Inflammatory macrophage treated with lipopolysaccharide for 1 hour (primary cell): ENCODE data around the gene DBR1.
A peak's percentile ranks its signal among the peaks of the same experiment; 100 is the strongest.
"Not testable (repeated sequence)": the region's sequence is repeated elsewhere in the genome, so short reads cannot be mapped to it uniquely, and the experiment has no call there.

ENCODE experiments used
- DNase-seq, 2 donors: peaks; one replicate each; pipeline ENCODE4 v3.0.0-alpha.2; 2020 to 2022

Gene DBR1

GRCh38 chr3:138186803-138187295 is 12.1 kb upstream of the DBR1 start:
- DNase-seq: peak; percentile 84 to 88

GRCh38 chr3:138186221-138186620 is 11.5 kb upstream of the DBR1 start:
- peak in 1 of 2 donors; percentile 6 for DNase-seq

- DNase-seq: no peak
Measured at GRCh38 chr3:138184994-138185393, 10.3 kb upstream of the DBR1 start.

- peak; percentile 19 to 35 for DNase-seq
Measured at GRCh38 chr3:138180375-138181029, 5.8 kb upstream of the DBR1 start.

DNA sequence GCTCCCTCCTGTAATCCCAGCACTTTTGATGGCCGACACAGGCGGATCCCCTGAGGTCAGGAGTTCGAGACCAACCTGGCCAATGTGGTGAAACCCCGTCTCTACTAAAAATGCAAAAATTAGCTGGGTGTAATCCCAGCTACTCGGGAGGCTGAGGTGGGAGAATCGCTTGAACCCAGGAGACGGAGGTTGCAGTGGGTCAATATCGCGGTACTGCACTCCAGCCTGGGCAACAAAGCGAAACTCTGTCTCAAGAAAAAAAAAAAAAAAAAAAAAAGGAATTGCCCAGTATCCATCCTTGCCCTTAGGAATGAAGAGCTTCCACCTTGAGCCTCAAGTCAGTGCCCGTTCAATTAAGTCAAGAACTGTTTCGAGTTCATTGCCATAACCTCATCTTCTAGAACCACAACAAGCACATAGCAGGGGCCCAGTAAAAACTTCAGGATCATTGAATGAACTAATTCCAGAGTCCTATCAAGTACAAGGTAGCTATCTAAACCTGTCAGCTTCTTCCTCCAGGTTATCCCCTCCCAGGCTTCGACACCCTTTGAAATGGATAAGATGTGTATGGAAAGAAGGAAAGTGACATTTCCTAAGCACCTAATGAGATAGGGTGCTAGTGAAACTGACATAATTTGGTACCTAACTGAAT is 826 bp downstream of the DBR1 start:
- DNase-seq: peak in 1 of 2 donors; percentile 12

DNA sequence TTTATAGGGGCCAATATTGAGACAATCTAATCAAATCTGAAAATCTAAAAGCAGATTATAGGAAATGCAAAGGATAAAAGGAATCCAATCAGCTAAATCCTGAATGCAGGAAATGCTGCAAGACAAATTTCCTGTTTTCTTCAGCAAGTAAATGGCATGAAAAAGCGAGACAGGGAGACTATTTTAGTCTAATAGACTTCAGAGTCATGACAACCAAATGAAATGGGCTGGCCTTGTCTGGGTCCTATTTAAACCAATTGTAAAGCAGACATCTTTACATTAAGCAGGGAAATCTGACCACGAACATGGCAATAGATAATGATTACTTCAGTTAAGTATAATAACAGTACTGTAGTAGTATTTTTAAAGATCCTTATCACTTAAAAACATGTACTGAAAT is 2.1 kb downstream of the DBR1 start:
- DNase-seq: no peak

GRCh38 chr3:138165061-138165460 is 9.7 kb downstream of the DBR1 start:
- DNase-seq: no peak

- no peak for DNase-seq
Measured at GRCh38 chr3:138157743-138158142, 17.0 kb downstream of the DBR1 start.

DNA sequence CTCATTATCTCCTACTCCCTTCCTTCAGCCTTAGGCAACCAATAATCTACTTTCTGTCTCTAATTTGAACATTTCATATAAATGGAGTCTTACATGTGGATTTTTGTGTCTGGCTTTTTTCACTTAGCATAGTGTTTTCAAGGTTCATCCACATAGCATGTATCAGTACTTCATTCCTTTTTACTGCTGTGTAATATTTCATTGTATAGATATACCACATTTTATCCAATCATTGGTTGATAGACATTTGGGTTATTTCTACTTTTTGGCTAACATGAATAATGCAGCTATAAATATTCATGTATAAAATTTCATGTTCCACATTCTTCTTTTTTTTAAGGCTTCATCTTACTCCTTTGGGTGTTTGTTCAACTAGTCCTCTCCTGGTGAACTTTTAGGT is 20.2 kb downstream of the DBR1 start:
- DNase-seq: no peak

- DNase-seq: peak in 1 of 2 donors; percentile 33
Measured at GRCh38 chr3:138148503-138148902, 26.2 kb downstream of the DBR1 start.

GRCh38 chr3:138142181-138142580 is 32.5 kb downstream of the DBR1 start:
- not testable (repeated sequence) for DNase-seq

DNA sequence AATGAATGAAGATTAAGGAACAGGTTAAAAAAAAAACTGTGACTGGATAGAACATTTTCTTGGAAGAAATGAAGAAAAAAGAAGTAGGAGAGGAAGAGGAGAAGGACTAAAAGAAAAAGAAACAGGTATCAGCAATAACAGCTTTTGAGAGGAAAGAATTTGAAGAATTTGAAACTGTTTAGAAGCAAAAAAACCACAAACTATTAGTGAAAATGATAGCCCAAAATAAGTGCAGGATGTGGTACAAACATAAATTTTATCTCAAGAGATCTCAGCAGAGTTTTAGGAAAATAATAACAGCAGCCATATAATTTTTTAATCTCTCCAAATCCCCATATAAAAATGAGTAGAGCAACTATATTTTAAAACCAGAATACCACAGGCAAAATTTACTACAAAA is 33.8 kb downstream of the DBR1 start:
- no peak for DNase-seq

GRCh38 chr3:138139691-138140090 is 35.0 kb downstream of the DBR1 start:
- peak in 1 of 2 donors; percentile 40 for DNase-seq

- no peak for DNase-seq
Measured at GRCh38 chr3:138137861-138138260, 36.9 kb downstream of the DBR1 start.

- peak in 1 of 2 donors; percentile 51 for DNase-seq
Measured at GRCh38 chr3:138136201-138136600, 38.5 kb downstream of the DBR1 start.

DNA sequence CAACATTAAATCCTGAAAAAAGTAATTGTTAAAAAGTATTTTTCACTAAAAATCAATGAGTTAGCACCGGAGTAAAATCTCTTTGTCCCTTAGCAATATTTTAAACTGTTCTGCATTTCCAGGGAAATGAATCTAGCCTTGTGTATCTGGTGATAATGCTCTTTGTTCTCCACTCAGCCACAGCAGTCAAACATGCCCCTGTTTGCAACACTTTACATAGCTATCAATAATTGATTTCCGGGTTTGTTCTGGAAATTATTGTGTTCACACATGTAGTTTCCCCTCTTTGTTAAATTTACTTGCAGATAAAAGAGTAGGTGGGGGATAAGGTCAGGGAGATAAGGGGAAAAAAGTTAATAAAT is 38.9 kb downstream of the DBR1 start:
- DNase-seq: no peak

- peak; percentile 60 to 64 for DNase-seq
Measured at GRCh38 chr3:138135146-138135832, 39.4 kb downstream of the DBR1 start.

DNA sequence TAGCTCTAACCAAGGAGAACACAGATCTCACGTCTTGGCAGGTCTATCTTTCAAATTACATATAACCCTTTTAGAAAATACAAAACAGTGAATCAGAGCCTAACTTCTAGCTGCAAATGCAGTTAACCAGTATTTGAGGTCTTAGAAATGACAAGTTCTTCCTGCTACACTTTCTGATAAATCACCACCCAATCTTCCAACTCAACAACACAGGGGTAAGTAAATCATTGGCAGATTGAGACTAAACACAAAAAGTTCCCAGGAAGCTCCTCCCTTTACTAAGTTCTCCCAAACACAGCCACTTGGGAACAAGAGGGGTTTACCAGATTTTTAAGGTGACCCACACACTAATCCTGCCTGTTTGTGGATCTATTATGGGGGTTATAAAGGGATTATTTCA is 42.5 kb downstream of the DBR1 start, which contains the start of gene A4GNT:
Gene A4GNT, minus strand, starts transcription at position 152 of the 400 bp plus-strand sequence. CDS start 1,134 bp downstream, outside the sequence.
- no peak for DNase-seq

GRCh38 chr3:138127636-138128365 is 46.9 kb downstream of the DBR1 start:
- peak in 1 of 2 donors; percentile 49 for DNase-seq

DNA sequence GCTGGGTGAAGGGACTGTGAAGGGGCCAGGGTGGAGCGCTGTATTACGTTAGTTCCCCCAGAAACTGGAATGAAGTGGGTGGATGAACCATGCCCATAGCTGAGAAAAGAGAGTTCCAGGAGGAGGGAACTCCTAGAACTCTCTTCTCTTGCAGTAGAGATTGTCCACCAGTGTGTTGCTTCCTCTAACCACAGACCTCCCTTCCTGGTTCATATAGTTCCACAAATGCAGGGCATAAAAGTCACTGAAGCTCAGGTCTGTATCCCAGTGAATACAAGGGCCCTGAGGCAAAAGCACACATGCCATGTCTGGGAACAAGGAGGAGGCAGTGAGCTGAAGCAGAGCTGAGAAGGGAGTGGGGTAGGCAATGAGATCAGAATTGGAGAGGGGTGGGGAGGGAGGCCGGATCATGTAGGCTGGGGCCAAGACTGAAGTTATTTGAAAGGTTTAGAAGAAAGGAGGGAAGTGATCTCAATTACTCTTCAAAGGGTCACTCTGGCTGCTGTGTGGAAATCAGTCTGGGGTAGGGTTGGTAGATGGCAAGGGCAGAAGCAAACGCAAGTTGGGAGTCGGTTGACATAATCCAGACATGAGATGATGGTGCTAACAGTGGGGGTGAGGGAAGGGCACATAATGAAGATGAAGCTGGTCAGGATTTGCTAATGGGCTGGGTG is 49.0 kb downstream of the DBR1 start:
- peak; percentile 88 to 93 for DNase-seq

- DNase-seq: peak; percentile 89 to 92
Measured at GRCh38 chr3:138124706-138125355, 49.9 kb downstream of the DBR1 start.

- DNase-seq: peak; percentile 53 to 58
Measured at GRCh38 chr3:138124188-138124587, 50.5 kb downstream of the DBR1 start.
